Liver (tissue), 3 donors: Measurements from ENCODE around the gene KRTAP13-3.

Source experiments
- EGR1 ChIP-seq, 2 donors: IDR thresholded peaks; 2 replicates each; pipeline ENCODE4 v1.6.1; 2016 to 2018; ENCODE audit warnings: antibody characterized with exemption in 2 of 2, low read depth in 2 of 2
- GABPA ChIP-seq, 2 donors: IDR thresholded peaks in 1 of 2; conservative IDR thresholded peaks in 1 of 2; 2 replicates each; pipeline ENCODE4 v1.6.1; 2016; ENCODE audit warnings: antibody characterized with exemption in 2 of 2, mild to moderate bottlenecking in 1 of 2, moderate library complexity in 1 of 2
- HNF4A ChIP-seq, 2 donors: conservative IDR thresholded peaks; 2 replicates each; pipeline ENCODE4 v1.6.1; 2016; ENCODE audit warnings: antibody characterized with exemption in 2 of 2, mild to moderate bottlenecking in 2 of 2
- RAD21 ChIP-seq, 2 donors: IDR thresholded peaks; 2 replicates each; pipeline ENCODE4 v1.6.1; 2016; ENCODE audit warnings: antibody characterized with exemption in 2 of 2, mild to moderate bottlenecking in 2 of 2
- TAF1 ChIP-seq: conservative IDR thresholded peaks from 2 replicates; pipeline ENCODE4 v1.6.1; 2016; ENCODE audit warnings: antibody characterized with exemption, mild to moderate bottlenecking
- YY1 ChIP-seq: IDR thresholded peaks from 2 replicates; pipeline ENCODE4 v1.6.1; 2016; ENCODE audit warnings: antibody characterized with exemption, mild to moderate bottlenecking
- TF ChIP-seq, protein P1 (sequence below): fragments of 150-350 bp; IDR thresholded peaks from 2 replicates; pipeline ENCODE4 v1.5.1; 2017; ENCODE audit warnings: improper control_type of control experiment, low read depth, low read length; ENCODE audit not compliant: missing input control
- TF ChIP-seq, protein P2 (sequence below): IDR thresholded peaks from 2 replicates; pipeline ENCODE4 v1.6.1; 2016; ENCODE audit warnings: antibody characterized with exemption
- TF ChIP-seq, protein P3 (sequence below): IDR thresholded peaks from 2 replicates; pipeline ENCODE4 v1.6.1; 2016; ENCODE audit warnings: antibody characterized with exemption
- TF ChIP-seq, protein P4 (sequence below): IDR thresholded peaks from 2 replicates; pipeline ENCODE4 v1.6.1; 2016; ENCODE audit warnings: antibody characterized with exemption, mild to moderate bottlenecking
- donor health status: healthy.
- donor health status: healthy.

DNA sequence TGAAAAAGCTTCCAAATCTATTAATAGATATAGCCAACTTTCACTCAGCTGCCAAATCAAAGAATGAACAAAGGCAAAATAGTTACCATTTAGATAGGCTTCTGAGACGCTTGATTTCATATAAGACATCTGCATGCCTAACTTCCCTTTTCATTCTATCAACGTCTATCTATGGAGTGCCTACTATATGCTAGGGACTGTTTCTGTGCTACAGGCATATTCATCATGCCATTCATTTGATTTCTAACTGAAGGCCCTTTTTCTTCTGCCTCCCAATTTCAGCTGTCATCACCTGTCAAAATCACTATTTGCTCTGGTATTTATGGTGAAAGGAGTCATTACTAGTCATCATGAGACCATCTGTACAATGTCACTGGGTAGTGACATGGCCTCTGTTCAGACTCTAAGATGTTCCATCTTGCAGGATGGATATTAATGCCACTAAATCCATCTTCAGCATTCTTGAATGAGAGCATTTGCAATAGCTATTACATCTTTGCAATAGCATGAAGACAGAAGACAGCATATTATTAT lies 34.2 kb downstream of the KRTAP13-3 start:
- TF ChIP-seq, protein P1, sequence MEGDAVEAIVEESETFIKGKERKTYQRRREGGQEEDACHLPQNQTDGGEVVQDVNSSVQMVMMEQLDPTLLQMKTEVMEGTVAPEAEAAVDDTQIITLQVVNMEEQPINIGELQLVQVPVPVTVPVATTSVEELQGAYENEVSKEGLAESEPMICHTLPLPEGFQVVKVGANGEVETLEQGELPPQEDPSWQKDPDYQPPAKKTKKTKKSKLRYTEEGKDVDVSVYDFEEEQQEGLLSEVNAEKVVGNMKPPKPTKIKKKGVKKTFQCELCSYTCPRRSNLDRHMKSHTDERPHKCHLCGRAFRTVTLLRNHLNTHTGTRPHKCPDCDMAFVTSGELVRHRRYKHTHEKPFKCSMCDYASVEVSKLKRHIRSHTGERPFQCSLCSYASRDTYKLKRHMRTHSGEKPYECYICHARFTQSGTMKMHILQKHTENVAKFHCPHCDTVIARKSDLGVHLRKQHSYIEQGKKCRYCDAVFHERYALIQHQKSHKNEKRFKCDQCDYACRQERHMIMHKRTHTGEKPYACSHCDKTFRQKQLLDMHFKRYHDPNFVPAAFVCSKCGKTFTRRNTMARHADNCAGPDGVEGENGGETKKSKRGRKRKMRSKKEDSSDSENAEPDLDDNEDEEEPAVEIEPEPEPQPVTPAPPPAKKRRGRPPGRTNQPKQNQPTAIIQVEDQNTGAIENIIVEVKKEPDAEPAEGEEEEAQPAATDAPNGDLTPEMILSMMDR = no peak
- no peak for TF ChIP-seq YY1
- no peak for TF ChIP-seq RAD21 (IDR thresholded peaks at IDR 0.05)
- TF ChIP-seq, protein P2, sequence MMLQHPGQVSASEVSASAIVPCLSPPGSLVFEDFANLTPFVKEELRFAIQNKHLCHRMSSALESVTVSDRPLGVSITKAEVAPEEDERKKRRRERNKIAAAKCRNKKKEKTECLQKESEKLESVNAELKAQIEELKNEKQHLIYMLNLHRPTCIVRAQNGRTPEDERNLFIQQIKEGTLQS = no peak
- TF ChIP-seq, protein P3, sequence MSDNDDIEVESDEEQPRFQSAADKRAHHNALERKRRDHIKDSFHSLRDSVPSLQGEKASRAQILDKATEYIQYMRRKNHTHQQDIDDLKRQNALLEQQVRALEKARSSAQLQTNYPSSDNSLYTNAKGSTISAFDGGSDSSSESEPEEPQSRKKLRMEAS = no peak
- TF ChIP-seq, protein P4, sequence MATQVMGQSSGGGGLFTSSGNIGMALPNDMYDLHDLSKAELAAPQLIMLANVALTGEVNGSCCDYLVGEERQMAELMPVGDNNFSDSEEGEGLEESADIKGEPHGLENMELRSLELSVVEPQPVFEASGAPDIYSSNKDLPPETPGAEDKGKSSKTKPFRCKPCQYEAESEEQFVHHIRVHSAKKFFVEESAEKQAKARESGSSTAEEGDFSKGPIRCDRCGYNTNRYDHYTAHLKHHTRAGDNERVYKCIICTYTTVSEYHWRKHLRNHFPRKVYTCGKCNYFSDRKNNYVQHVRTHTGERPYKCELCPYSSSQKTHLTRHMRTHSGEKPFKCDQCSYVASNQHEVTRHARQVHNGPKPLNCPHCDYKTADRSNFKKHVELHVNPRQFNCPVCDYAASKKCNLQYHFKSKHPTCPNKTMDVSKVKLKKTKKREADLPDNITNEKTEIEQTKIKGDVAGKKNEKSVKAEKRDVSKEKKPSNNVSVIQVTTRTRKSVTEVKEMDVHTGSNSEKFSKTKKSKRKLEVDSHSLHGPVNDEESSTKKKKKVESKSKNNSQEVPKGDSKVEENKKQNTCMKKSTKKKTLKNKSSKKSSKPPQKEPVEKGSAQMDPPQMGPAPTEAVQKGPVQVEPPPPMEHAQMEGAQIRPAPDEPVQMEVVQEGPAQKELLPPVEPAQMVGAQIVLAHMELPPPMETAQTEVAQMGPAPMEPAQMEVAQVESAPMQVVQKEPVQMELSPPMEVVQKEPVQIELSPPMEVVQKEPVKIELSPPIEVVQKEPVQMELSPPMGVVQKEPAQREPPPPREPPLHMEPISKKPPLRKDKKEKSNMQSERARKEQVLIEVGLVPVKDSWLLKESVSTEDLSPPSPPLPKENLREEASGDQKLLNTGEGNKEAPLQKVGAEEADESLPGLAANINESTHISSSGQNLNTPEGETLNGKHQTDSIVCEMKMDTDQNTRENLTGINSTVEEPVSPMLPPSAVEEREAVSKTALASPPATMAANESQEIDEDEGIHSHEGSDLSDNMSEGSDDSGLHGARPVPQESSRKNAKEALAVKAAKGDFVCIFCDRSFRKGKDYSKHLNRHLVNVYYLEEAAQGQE = no peak
- TF ChIP-seq GABPA (IDR thresholded peaks at IDR 0.05 in 1 of 2, conservative IDR thresholded peaks at IDR 0.05 in 1 of 2) = no peak
- no peak for TF ChIP-seq HNF4A (conservative IDR thresholded peaks at IDR 0.05)
- TF ChIP-seq EGR1 (IDR thresholded peaks at IDR 0.05; ENCODE audit: low read depth in 2 of 2) = no peak
- no peak for TF ChIP-seq TAF1
